HG03095 (cell line): ENCODE measurements around the gene CCL20.
"Not testable (repeated sequence)": the region's sequence is repeated elsewhere in the genome, so short reads cannot be mapped to it uniquely, and the experiment has no call there.

Experiments
- ATAC-seq: cut with Tn5 transposase; IDR thresholded peaks from one replicate; pipeline ENCODE4 v1.9.1; 2021; ENCODE audit warnings: moderate library complexity; ENCODE audit not compliant: unreplicated experiment

Gene CCL20

GRCh38 chr2:227813562-227814353, at the start of gene CCL20:
CCL20 (plus strand) TSS chr2:227813842; CDS start chr2:227813912, 70 bp downstream.
- ATAC-seq = no peak

DNA sequence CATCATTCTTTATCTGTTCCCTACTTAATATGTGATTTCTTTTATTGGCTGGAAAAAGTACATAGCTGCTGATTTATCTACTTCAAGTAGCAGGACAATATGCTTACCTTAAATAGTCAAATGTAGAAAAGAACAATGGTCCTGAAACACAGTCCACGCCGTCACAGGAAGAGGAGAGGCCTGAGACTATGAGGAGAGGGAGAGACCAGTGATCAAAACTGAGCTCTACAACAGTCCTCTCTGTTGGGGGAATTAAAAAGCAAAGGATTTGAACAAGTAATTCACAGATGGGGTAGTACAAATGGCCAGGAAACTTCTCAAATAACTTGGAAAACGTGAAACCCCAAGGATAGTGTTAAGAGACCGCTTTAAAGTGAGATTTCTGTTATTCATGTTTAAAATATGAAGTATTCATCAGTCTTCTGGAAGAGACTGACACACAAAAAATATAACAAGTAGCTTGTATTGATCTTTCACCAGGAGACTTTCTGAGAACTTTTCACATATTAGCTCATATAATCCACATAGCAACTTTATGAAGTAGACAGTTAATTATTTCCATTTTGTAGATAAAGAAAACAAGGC, 47.8 kb upstream of the CCL20 start:
- ATAC-seq = no peak

DNA sequence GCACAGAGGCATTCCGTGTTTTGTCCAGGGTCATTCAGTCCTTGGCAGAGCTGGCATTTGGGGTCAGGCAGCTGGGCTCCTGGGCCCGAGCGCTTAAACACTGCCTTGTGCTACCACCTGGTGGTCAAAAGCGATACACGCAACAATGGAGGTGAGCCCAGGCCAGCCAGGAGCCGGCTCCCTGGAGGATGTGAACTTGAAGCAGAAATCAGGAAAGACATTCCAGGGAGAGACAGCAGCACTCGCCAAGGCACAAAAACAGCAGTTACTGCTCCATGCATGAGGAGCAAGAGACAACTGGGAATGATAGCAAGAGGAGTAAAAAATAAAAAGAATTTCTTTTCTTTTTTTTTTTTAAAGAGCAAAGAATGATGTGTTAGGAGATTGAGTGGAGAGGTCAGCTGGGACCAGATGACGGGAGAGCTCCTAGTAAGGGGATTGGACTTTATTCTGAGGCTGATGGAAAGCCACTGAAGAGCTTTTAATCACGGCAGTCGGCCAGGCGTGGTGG, 47.2 kb upstream of the CCL20 start:
- peak; percentile 97 for ATAC-seq

- no peak for ATAC-seq
Measured at GRCh38 chr2:227767830-227768229, 45.8 kb upstream of the CCL20 start.

- ATAC-seq = no peak
Measured at GRCh38 chr2:227772197-227772661, 41.4 kb upstream of the CCL20 start.

GRCh38 chr2:227772932-227773331, 40.7 kb upstream of the CCL20 start:
- no peak for ATAC-seq

DNA sequence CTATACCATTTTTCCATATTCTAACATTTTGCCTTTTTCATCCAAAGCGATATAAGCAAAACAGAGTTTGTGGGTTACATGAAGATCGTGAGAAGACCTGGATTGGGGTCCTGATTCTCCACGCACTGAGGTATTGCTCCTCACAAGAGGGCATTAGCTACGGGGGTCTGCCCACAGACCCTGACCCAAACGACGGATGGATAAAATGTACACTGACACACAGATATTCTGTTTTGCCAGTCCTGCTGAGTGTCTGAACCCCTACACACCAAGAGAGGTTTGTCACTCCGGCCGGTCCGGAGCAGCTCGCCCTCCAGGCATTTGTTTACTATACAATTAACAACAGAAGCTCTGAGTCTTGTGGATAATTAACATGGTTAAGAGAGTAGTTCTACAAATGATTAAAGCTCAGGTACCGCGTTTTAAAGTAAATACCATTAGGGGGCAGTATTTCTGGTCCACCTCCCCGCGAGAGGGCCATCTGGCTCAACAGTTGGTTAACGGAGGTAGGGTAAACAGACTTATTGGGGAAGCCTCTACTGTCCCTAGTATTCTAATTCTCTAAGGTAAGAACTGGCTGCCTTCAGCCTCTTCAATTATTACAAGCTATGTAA, 39.5 kb upstream of the CCL20 start:
- ATAC-seq = no peak

- no peak for ATAC-seq
Measured at GRCh38 chr2:227774895-227775842, 38.5 kb upstream of the CCL20 start.

GRCh38 chr2:227780981-227781615, 32.5 kb upstream of the CCL20 start:
- no peak for ATAC-seq

DNA sequence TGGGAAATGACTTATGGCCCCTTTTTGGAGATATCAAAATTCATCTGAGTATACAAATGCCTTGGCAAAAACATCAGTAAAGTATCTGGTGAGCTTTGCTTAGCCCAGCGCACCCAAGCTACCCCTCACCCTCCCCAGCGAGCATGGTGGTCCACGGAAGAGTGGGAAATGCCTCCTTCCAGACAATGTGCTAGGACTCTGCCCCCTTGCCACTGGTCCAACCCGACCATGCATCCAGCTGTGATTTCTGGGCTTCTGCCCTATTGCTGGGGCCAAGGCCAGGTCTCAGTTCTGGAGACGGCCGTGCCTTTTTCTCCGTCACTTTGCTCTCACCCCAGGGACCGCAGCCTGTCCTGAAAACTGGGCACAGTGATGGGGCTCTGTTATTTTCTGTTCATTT, 31.8 kb upstream of the CCL20 start:
- no peak for ATAC-seq

- ATAC-seq = peak; percentile 19
Measured at GRCh38 chr2:227782804-227783203, 30.8 kb upstream of the CCL20 start.

DNA sequence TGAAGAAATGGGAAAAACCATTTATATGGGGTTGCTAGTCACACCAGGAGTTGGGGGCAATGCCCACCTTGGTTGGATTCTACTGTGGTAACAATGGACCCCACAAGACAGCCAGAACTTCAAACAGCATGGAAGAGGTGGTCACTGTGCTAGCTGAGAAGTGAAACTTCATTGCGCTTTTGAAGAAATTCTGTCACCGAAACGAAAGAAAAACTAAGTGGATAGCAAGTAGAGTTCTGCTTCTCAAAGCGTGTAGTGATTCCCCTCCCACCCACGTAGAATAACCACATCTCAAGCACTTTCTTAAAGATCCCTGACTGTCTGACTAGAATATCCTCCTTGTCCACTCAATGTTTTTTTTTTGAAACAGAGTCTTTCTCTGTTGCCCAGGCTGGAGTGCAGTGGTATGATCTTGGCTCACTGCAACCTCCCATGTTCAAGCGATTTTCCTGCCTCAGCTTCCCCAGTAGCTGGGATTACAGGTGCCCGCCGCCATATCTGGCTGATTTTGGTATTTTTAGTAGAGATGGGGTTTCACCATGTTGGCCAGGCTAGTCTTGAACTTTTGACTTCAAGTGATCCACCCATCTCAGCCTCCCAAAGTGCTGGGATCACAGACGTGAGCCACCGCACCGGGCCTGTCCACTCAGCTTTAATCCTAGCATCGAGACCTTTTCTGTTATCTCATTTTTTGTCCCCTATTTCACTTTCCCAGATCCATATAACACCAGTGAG, 30.1 kb upstream of the CCL20 start:
- ATAC-seq = peak; percentile 99

DNA sequence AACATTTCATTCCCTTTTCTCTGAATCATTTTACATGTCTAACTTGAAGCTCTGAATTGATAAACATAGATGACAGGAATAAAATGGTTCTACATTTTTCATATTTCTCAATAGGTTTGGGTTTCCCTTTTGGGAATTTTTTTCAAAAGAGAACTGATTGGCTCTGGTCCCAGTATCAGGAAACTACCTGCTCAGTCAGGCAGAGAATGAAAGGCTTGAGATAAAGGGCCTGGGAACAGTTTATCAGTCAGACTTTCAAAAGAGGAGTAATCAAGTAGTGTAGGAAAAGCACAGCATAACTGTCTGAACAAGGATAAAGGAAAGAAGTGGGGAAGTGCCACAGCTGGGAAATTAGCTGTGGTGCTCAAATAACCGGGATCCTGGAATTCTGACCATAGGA, 28.3 kb upstream of the CCL20 start:
- no peak for ATAC-seq

DNA sequence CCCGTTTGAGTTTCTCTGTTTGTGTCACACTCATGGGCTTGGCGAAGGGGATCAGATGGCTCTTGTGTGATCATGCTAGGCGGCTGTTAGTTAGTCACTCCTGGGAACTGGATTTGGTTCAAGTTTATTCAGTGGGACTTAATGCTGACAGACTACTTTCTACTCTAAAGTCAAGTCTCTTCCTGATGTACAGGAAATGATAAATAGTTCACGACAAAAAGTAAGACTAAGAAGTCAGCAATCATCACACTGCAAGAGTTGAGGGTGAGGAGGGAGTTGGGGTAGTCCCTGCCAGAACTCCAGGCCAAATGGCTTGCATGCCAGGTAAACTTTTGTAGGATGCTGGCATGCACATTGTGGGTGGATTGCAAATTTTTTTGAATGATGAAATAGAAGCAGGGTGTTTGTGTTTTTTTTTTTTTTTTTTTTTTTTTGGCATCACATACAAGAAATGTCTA, 25.1 kb upstream of the CCL20 start:
- no peak for ATAC-seq

GRCh38 chr2:227789803-227790202, 23.8 kb upstream of the CCL20 start:
- no peak for ATAC-seq

- ATAC-seq = no peak
Measured at GRCh38 chr2:227793148-227793712, 20.4 kb upstream of the CCL20 start.

DNA sequence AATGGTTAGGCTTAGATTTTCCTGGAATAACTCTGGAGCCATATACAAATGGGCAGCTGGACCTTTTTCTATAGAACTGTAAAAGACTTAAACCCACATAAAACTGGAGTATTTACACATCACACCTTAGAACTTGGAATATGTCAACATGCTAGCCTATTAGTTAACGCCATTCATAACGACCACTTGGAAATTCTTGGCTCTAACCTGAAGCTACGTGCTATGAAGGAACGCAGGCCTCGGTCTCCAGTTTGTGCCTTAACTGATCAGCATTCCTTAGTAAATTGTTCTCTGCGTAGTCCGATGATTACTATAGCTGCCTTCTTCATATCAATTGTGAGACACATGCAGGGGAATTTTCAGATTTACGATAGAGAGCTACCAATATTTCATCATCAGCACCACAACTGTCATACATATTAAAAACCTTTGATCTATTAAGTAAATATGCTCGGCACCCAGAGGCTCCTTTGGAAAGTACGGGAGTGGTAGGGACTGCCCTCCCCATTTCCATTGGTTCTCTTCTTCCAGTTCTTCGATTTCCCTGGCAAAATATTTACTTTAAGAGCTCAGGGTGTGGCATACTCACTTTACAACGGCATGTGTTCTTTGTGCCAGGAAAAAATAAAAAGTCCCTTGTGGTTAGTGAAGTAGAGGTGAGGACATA, 17.5 kb upstream of the CCL20 start:
- no peak for ATAC-seq

DNA sequence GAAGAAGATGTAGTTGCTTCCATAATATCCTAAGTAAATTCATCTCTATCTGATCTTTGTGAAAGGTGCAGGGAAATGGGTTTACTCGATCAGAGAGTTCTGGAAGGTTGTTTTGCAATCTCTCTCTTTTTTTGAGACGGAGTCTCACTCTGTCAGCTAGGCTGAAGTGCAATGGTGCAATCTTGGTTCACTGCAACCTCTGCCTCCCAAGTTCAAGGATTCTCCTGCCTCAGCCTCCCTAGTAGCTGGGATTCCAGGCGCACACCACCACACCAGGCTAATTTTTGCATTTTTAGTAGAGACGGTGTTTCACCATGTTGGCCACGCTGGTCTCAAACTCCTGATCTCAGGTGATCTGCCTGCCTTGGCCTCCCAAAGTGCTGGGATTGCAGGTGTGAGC, 16.9 kb upstream of the CCL20 start:
- not testable (repeated sequence) for ATAC-seq

DNA sequence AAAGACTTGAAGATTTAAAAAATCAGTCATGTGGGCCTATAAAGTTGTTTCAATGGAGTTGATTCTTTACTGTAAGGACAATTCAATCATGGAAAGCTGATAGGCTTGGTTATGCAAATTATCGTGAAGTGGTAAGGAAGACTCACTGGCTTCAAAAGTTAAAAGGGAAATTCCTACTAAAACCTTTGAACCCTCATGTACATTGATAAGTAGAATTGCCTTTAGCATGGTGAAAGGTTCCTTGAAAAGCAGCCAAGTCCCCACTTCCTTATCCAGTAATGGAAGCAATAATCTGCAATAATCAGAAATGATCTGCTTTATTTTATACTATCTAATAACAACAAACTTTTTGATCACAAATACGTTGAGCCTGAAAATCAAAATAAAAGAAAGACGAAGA, 14.4 kb upstream of the CCL20 start:
- ATAC-seq = no peak
